ENCODE data around the gene PJA2.

DNA sequence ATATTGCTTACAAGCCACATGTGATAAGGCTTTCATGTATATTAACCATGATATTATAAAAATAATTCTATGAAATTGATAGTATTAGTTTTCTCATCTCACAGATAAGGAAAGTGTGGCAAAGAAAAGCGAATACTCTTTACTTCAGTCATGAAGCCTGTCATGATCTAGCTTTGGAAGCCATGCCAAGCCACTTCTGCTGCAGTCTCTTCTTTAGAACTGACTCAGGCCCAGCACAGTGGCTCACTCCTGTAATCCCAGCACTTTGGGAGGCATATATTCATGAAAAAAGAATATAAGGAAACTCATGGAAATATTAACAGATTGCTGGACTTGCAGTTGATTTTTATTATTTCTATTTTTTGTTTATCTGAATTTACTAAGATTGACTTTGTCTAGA, 42.9 kb upstream of the PJA2 start:
- no peak for TF ChIP-seq POLR2AphosphoS5 (IDR thresholded peaks at IDR 0.05; ENCODE audit: low read depth)
- TF ChIP-seq, protein P1, sequence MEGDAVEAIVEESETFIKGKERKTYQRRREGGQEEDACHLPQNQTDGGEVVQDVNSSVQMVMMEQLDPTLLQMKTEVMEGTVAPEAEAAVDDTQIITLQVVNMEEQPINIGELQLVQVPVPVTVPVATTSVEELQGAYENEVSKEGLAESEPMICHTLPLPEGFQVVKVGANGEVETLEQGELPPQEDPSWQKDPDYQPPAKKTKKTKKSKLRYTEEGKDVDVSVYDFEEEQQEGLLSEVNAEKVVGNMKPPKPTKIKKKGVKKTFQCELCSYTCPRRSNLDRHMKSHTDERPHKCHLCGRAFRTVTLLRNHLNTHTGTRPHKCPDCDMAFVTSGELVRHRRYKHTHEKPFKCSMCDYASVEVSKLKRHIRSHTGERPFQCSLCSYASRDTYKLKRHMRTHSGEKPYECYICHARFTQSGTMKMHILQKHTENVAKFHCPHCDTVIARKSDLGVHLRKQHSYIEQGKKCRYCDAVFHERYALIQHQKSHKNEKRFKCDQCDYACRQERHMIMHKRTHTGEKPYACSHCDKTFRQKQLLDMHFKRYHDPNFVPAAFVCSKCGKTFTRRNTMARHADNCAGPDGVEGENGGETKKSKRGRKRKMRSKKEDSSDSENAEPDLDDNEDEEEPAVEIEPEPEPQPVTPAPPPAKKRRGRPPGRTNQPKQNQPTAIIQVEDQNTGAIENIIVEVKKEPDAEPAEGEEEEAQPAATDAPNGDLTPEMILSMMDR (IDR thresholded peaks at IDR 0.05; ENCODE audit: insufficient read depth, low read length), result no peak
- TF ChIP-seq, protein P2, sequence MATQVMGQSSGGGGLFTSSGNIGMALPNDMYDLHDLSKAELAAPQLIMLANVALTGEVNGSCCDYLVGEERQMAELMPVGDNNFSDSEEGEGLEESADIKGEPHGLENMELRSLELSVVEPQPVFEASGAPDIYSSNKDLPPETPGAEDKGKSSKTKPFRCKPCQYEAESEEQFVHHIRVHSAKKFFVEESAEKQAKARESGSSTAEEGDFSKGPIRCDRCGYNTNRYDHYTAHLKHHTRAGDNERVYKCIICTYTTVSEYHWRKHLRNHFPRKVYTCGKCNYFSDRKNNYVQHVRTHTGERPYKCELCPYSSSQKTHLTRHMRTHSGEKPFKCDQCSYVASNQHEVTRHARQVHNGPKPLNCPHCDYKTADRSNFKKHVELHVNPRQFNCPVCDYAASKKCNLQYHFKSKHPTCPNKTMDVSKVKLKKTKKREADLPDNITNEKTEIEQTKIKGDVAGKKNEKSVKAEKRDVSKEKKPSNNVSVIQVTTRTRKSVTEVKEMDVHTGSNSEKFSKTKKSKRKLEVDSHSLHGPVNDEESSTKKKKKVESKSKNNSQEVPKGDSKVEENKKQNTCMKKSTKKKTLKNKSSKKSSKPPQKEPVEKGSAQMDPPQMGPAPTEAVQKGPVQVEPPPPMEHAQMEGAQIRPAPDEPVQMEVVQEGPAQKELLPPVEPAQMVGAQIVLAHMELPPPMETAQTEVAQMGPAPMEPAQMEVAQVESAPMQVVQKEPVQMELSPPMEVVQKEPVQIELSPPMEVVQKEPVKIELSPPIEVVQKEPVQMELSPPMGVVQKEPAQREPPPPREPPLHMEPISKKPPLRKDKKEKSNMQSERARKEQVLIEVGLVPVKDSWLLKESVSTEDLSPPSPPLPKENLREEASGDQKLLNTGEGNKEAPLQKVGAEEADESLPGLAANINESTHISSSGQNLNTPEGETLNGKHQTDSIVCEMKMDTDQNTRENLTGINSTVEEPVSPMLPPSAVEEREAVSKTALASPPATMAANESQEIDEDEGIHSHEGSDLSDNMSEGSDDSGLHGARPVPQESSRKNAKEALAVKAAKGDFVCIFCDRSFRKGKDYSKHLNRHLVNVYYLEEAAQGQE (IDR thresholded peaks at IDR 0.05; ENCODE audit: insufficient replicate concordance, low read depth), result no peak
- no peak for TF ChIP-seq SPI1 (IDR thresholded peaks at IDR 0.05; ENCODE audit: borderline replicate concordance, low read depth)
- no peak for TF ChIP-seq GABPA (IDR thresholded peaks at IDR 0.05; ENCODE audit: low read depth)

Measured in HL-60 (cell line).